ENCODE results near the gene FAT2.

Gene FAT2

DNA sequence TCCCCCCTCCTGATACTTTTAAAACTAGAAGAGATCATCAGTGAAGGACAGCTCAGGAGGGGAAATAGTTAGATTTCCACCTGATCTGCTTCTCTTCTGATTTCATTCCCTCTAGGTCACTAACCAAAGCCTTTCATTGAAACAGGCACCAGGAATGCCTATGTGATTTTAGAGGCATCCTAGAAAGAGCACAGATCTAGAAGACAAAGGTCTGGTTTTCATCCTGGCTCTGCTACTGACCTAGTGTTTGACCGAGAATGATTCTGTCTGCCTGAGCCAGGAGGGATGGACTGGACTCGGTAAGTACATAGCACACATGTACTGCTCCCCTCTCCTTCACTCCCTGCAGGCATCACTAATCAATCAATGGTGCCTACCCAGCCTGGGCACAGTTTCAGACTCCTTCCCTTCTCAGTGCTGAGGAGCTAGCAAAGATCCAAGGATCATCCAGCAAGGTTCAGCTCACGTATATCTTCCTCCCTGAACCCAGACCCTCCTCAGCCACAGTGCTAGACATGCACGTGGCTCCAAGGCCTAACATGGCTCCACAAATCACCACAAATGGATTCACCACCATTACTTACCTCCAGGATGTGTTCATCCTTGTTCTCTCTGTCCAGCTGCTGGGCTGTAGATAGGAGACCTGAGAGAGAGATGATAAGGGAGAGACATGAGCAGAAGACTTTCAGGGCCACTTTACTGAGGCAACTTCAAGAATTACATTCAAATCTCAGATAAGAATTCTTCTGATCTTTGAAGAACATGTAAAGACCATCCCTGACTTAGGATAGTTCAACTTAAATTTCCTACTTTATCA is 35.2 kb downstream of the FAT2 start:
- no peak for DNase-seq (ENCODE audit: low read depth, low spot score)

DNA sequence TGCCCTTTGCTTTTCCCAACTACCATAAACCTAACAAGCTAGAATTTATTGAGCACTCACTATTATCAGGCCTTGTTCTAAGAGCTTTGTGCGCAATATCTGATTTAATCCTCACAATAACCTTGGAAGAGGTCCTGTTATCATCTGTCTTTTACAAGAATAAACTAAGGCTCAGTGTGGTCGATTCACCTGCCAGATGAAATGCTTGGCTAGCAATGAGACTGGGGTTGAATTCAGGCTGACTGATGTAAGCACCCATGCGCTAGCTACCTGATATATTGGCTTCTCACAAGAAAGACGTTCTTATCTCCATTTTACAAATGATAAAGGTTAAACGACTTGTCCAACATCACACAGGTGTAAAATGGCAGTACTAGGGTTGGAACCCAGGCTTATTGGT is 37.4 kb downstream of the FAT2 start:
- DNase-seq (ENCODE audit: low read depth, low spot score): no peak

DNA sequence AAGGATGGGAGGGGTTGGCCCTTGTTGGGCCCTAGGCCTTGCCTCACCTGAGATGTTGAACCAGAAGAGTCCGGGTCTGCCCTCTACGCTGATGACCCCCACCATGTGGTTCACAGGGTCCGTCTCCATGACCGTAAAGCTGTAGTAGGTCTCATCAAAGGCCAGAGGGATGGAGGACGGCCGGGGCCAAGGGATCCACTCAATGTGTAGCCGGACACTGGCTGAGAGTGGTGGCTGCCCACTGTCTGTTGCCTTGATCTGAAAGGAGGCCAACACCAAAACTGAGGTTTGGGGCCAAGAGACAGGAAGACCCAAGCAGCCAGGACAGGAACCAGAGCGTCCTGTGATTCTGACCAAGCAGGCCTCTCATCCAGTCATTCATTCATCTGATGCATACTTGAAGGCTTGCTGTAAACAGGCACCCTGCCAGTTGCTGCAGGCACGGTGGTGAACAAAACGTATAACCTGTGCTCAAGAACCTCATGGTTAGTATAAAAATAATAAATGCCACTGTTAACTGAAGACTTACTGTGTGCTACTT is 37.9 kb downstream of the FAT2 start:
- DNase-seq (ENCODE audit: low read depth, low spot score): no peak

DNA sequence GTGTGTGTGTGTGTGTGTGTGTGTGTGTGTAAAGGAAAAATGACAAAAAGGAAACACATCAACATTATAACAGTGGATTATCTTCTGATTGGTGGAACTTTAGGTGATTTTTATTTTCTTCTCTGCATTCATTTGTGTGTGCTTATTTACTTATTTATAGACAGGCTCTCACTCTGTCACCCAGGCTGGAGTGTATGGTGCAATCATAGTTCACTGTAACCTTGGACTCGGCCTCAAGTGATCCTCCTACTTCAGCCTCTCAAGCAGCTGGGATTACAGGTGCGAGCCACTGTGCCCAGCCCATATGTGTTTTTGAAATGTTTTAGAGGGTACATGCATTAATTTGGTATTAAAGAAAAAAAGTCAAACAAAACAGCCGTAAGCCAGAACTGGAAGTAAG is 39.1 kb downstream of the FAT2 start:
- no peak for DNase-seq (ENCODE audit: low read depth, low spot score)

DNA sequence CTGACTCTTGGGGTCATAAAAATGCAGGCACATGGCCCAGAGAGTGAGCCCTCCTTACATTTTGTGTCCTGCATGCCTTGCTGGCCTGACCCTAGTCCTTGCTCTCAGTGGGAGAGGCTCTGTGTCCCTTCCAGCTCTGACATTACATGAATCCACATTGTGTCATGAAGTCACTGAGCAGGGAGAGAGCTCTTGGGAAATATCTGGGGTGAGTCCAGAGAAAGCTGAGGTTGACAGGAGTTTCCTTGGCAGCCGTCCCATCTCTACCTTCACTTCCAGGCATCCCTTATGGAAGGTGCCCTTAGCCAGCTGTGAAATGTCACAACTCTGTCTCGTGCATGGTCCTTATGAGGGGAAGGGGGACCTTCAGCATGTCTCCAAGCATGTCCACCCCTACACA is 41.0 kb downstream of the FAT2 start:
- no peak for DNase-seq (ENCODE audit: low read depth, low spot score)

DNA sequence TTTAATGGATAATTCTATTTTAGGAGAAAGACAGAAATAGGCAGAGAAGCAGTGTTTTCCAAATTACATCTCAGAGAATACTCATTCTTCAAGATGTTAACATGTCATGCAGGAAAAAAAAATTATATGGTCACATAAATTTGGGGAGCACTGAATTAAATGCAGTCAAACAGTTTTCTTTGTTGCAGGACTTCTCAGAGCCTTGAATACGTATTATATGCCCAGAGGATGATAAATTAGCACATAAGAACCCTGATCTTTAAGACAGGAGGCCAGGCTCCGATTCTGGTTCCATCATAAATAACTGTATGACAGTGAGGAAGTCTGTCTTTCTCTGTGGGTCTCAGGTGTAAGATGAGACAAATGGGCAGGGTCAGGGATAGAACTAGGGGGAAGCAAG is 41.4 kb downstream of the FAT2 start:
- DNase-seq (ENCODE audit: low read depth, low spot score): no peak

DNA sequence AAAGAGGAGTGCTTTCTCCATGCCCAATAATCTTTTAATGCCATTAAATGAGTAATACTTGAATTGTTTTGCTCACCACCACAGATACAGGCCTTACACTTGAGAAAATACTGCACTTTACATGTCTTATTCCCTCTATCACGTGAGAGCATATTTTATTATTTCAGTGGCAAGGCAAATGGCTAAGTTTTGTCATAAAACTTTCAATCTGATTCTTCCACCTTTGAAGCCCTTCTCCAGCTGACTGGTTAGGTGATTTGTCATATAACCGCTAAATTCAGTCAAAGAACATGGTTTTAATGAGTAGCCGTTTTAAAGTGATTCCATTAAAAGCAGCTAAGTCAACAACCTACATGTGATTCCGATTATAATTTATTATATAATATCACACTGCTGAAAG is 43.8 kb downstream of the FAT2 start:
- DNase-seq (ENCODE audit: low read depth, low spot score): no peak

DNA sequence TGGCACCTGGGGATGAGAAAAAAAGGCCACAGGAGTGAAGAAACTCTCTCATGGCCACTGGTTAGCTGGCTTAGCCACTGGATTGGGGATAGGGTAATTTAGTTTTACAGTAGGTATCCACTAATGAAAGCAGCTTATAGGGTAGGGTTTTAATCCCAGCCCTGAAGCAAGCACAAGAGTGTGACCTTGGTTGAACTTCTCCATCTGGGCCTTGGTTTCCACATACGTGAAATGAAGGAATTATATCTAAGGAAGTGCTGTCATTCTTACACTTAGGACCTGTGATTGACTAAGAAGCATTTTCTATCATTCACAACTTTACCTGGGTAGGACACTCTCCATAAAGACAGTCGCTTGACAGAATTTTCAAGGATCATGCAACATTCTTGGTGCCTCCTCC is 49.6 kb downstream of the FAT2 start:
- no peak for DNase-seq (ENCODE audit: low read depth, low spot score)

Data from brain pericyte (primary cell).